Ovary (tissue), 9 donors: ENCODE results near the gene PCDHB8. TPM values are rescaled to one million over a fixed set of nuclear protein-coding genes. Genes with fewer than 3 reads are reported as not detected.
"Not testable (repeated sequence)": the region's sequence is repeated elsewhere in the genome, so short reads cannot be mapped to it uniquely, and the experiment has no call there.

Source experiments
- DNase-seq, 5 donors: peaks; one replicate each; pipeline ENCODE4 v3.0.0-alpha.2; 2019 to 2020
- H3K27ac ChIP-seq, 2 donors: fragments of 200-600 bp; one replicate each; pipeline versions ENCODE4 v1.5.1 to v1.8.0; 2019 to 2022
- H3K27me3 ChIP-seq: fragments of 200-600 bp; one replicate; pipeline ENCODE4 v1.8.0; 2022
- H3K36me3 ChIP-seq: fragments of 200-600 bp; sonication (generic); one replicate; pipeline ENCODE4 v1.5.1; 2019
- H3K4me1 ChIP-seq: one replicate; pipeline ENCODE4 v1.8.1; 2013; ENCODE audit warnings: mild to moderate bottlenecking, moderate library complexity; ENCODE audit not compliant: insufficient read depth
- H3K4me3 ChIP-seq: fragments of 200-600 bp; sonication (generic); one replicate; pipeline ENCODE4 v1.5.1; 2017
- H3K9me3 ChIP-seq, 2 donors: fragments of 200-600 bp in 1 of 2; sonication (generic) in 1 of 2; one replicate each; pipeline versions ENCODE4 v1.5.1 to v1.8.1; 2013 to 2019; ENCODE audit warnings: mild to moderate bottlenecking in 1 of 2, moderate library complexity in 1 of 2
- CTCF ChIP-seq, 3 donors: fragments of 450-650 bp in 2 of 3; fragments of 200-600 bp in 1 of 3; IDR thresholded peaks; one replicate each; pipeline versions ENCODE4 v1.5.1 to v1.8.0; 2016 to 2022; ENCODE audit warnings: antibody characterized with exemption in 3 of 3, mild to moderate bottlenecking in 1 of 3
- EP300 ChIP-seq: sonication (generic); formaldehyde crosslinking; IDR thresholded peaks from one replicate; pipeline ENCODE4 v1.6.1; 2017; ENCODE audit warnings: antibody characterized with exemption
- POLR2A ChIP-seq: fragments of 450-650 bp; IDR thresholded peaks from one replicate; pipeline ENCODE4 v1.6.1; 2017; ENCODE audit warnings: antibody characterized with exemption, mild to moderate bottlenecking, moderate library complexity
- WGBS, 3 donors: extraction: QIAGEN DNeasy Blood & Tissue Kit in 1 of 3; methylation state at CpG; one replicate each; pipeline versions ENCODE4 v1.1.5 to v1.1.7; 2013 to 2017; 5-methylcytosine and 5-hydroxymethylcytosine counted together
- intact Hi-C, 4 donors: fragments of 100-400 bp; cut with DNase I; formaldehyde crosslinking; loops; one replicate each; pipeline versions ENCODE4 v1.11.0 to v1.15.1; 2022 to 2023
- polyA plus RNA-seq, 2 donors: library from polyadenylated mRNA; stranded (reverse); fragments of 200-250 nt in 1 of 2; fragments of 350-450 nt in 1 of 2; fragmentation: Illumina TruSeq in 1 of 2; extraction: RNeasy Lipid Tissue Mini Kit (QIAGEN cat#74804) in 1 of 2; gene quantifications; one replicate each; pipeline ENCODE4 v1.2.3, GENCODE V29; 2013 to 2014
- total RNA-seq, 7 donors: library from RNA; depleted of rRNA in 2 of 7; stranded (reverse); fragments of >200 nt in 2 of 7; fragmentation: NEBNext Ultra II Directional in 3 of 7; extraction: Animal tissue kit (Norgen Biotek cat#: 25700) in 3 of 7; gene quantifications; one replicate each; pipeline versions ENCODE4 v1.1.0 to v1.2.4, GENCODE V29; 2016 to 2023
- donor health status: DM: no; HTN: no; CAD: no; lungs with moderate emphysema.
- donor health status: DM: no; HTN: no; CAD: no.
- donor health status: Bipolar disorder and iron deficiency.
- donor health status: DM: yes; HTN: yes; CAD: no.
- donor health status: DM: no; HTN: no; CAD: no.
- donor health status: DM: yes; HTN: yes; CAD: no.

PCDHB8 gene
- total and polyA plus RNA-seq, 9 donors, result 0.42 to 5.8 (median 2.1) TPM

- Histone ChIP-seq H3K4me3 (no peak within 1 kb of the TSS), H3K4me1 (no peaks in the 10 kb centered on the region), H3K9me3 (peaks cover 0 to 10% of the 10 kb centered on the region in 2 donors), H3K27ac (no peak within 1 kb of the TSS), H3K27me3 (no peaks in the 10 kb centered on the region), H3K36me3 (no peaks in the 10 kb centered on the region)
- TF ChIP-seq CTCF (IDR thresholded peaks at IDR 0.05) (no peak), POLR2A (no peak), EP300 (no peak)
- intact Hi-C loops, result no loop called here
- no peak for DNase-seq
- 4 to 12% (median 7%) methylated on average over 10 of the region's 10 CpGs for WGBS, 3 donors
Observed at GRCh38 chr5:141192110-141192725, 14.6 kb downstream of the PCDHB8 start, which contains the start of gene PCDHB10. TSS of gene PCDHB10 (plus strand) at chr5:141192353. CDS start at chr5:141192553, 200 bp downstream.

GRCh38 chr5:141194332-141194731 lies 16.7 kb downstream of the PCDHB8 start:
- H3K27ac ChIP-seq, H3K4me1 ChIP-seq, H3K9me3 ChIP-seq, H3K27me3 ChIP-seq, intact Hi-C loops, H3K36me3 ChIP-seq, H3K4me3 ChIP-seq, DNase-seq: not testable (repeated sequence)
- 18 to 39% (median 24%) methylated on average over 19 to 26 of the region's 37 CpGs for WGBS, 3 donors

DNA sequence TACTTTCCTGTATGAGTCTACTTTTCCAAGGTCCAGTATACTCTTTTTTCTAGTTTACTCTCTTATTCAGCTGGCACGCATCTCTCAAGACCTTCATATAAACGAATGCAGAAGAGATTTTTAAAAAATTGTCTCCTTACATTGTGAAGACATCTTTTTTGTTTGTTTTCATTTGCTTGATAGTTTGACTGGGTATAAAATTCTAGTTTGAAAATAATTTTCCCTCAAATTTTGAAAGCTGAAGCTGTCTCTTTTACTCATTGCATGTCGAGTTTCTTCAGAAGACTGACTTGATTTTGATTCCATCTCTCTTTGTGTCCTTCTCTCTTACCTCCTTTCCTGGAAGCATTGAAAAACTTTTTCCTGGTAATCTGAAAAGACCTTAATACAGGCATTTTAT lies 18.8 kb downstream of the PCDHB8 start:
- H3K4me1 ChIP-seq, result no peaks in the 10 kb centered on the region
- TF ChIP-seq POLR2A, result no peak
- no peak for TF ChIP-seq CTCF (IDR thresholded peaks at IDR 0.05)
- TF ChIP-seq EP300, result no peak
- 42 to 63% (median 56%) methylated on average over 3 of the region's 3 CpGs for WGBS, 3 donors

DNA sequence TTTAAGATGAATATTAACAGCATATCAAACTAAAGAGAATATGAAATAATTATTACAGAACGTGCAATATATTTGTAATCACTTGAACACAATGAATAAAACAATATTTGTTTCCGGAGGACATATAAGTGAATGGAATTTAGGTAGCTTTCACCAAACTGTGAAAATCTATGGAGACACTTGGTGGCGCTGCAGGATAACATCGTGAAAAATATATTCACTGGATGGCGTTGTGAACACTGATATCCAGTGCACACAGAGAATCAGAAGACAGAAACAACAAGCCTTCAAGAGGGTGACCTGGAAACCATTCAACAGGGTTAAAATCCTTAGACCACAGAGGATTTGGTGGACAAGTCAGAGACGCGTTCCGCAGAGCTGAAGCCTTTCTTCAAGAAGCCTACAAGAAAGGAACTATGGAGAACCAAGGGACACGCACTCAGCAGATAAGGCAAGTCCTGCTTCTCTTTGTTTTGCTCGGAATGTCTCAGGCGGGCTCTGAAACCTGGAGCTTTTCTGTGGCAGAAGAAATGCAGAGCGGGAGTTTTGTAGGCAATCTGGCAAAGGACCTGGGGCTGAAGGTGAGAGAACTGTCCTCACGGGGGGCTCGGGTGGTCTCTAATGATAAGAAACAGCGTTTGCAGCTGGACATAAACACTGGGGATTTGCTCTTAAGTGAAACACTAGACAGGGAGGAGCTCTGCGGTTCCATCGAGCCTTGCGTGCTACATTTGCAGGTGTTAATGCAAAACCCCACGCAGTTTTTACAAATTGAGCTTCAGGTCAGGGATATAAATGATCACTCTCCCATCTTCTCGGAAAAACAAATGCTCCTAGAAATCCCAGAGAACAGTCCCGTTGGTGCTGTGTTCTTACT lies 22.0 kb downstream of the PCDHB8 start, which contains the start of gene PCDHB11:
PCDHB11 (plus strand) TSS at position 269 of the 877 bp plus-strand sequence; CDS start at position 417, 148 bp downstream.
- peaks cover 6 to 18% of the 10 kb centered on the region in 2 donors for H3K9me3 ChIP-seq
- no peaks in the 10 kb centered on the region for H3K36me3 ChIP-seq
- no peaks in the 10 kb centered on the region for H3K27me3 ChIP-seq
- intact Hi-C loops, result no loop called here
- H3K27ac ChIP-seq, result no peak within 1 kb of the TSS
- H3K4me1 ChIP-seq, result no peaks in the 10 kb centered on the region
- no peak for TF ChIP-seq CTCF (IDR thresholded peaks at IDR 0.05)
- TF ChIP-seq POLR2A, result no peak
- no peak for TF ChIP-seq EP300
- no peak within 1 kb of the TSS for H3K4me3 ChIP-seq
- no peak for DNase-seq
- WGBS, 3 donors, result 18 to 47% (median 45%) methylated on average over 21 of the region's 21 CpGs

More for the DNA sequence above, 18.8 kb downstream of the PCDHB8 start:
- no peak overlapping the region for H3K4me3 ChIP-seq
- intact Hi-C loops, result no loop called here
- no peak for DNase-seq
- no peak overlapping the region for H3K27ac ChIP-seq
- H3K27me3 ChIP-seq, result no peaks in the 10 kb centered on the region
- H3K36me3 ChIP-seq, result no peaks in the 10 kb centered on the region
- peaks cover 6 to 10% of the 10 kb centered on the region in 2 donors for H3K9me3 ChIP-seq

- 25 to 40% (median 28%) methylated on average over 18 to 27 of the region's 38 CpGs for WGBS, 3 donors
Observed at GRCh38 chr5:141201126-141201525, 23.5 kb downstream of the PCDHB8 start.

GRCh38 chr5:141201646-141202045 lies 24.1 kb downstream of the PCDHB8 start:
- 26 to 36% (median 29%) methylated on average over 8 to 31 of the region's 35 CpGs for WGBS, 3 donors
- H3K27me3 ChIP-seq, intact Hi-C loops: not testable (repeated sequence)

More at GRCh38 chr5:141201126-141201525, 23.5 kb downstream of the PCDHB8 start:
- intact Hi-C loops, H3K4me1 ChIP-seq, H3K27me3 ChIP-seq, H3K36me3 ChIP-seq, H3K4me3 ChIP-seq, DNase-seq, H3K27ac ChIP-seq: not testable (repeated sequence)
- H3K9me3 ChIP-seq, result peaks cover 6 to 23% of the 10 kb centered on the region in 2 donors

More at GRCh38 chr5:141201646-141202045, 24.1 kb downstream of the PCDHB8 start:
- H3K4me3 ChIP-seq, H3K4me1 ChIP-seq, H3K27ac ChIP-seq, H3K36me3 ChIP-seq, DNase-seq: not testable (repeated sequence)
- peaks cover 6 to 23% of the 10 kb centered on the region in 2 donors for H3K9me3 ChIP-seq
